Limb (tissue), 2 donors: ENCODE results near the gene ADARB2.
A peak's percentile ranks its signal among the peaks of the same experiment; 100 is the strongest.

Experiments
- DNase-seq, 2 donors: peaks; one replicate each; pipeline ENCODE4 v3.0.0-alpha.2; 2016; ENCODE audit errors: extremely low spot score in 2 of 2

The ADARB2 gene

DNA sequence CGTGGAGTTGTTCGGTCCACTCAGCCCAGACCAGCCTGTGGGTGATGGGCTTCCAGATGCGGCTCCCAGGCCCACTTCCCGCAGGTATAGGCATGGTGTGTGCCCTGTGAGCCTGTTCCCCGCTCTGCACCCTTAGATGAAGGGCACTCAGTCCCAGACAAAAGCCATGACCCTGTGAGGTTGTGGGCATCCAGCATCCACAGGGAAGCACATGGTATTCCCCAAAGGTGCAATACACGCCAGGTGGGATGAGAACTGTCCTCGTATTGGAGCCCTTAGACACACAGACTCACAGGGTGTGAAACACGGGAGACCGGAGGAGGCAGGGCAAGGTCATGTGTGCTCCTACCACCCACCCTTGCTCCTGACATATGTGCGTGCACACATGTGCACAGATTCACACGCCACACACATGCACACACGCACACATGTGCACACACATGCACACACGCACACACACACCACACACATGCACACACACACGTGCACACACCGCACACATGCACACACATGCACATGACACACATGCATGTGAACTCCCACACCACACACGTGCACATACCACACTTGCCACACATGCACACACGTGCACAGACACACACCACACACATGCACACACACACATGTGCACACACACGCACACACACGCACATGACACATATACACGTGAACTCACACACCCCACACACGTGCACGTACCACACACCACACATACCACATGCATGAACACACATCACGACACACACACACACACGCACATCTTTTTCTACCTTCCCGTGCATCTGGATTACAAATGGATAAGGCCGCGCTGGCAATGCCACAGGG, 361.8 kb downstream of the ADARB2 start:
- no peak for DNase-seq

DNA sequence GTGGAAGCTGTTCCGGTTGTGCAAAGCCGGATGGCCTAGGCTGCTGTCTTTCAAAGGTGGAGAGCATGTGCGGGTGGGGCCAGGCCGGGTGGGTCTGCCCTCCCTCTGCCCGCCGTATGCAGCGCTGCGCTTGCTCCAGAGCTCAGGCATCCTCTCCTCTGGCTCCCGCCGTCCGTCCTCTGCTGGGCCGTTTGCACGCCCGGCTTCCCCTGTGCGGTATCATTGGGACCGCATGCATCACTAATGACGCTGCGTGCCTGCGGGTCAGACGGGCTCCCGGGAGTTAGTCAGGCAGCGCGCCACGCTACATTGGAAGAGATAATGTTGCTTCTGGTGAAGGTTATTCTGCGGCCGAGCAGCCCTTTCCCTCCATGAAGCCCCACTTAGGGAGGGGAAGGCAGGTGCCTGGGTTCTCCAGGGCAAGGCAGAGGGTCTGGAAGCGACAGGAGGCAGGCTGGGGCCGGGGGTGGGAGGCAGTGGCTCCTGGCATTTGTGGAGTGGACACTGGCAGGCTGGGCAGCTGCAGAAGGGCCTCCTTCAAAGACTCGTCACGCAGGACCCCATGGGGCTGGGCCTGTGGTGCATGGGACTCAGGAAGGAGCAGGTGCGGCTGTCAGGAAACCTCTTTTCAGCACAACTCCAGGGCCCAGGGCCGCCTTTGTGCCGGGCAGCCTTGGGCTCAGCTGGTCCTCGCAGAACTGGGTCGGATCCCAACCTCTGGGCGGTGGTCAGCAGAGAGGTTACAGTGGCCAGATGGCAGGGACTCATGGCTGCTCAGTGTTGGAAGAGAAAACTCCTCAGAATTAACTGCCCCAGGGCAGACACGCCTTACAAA, 362.6 kb downstream of the ADARB2 start:
- no peak for DNase-seq

DNA sequence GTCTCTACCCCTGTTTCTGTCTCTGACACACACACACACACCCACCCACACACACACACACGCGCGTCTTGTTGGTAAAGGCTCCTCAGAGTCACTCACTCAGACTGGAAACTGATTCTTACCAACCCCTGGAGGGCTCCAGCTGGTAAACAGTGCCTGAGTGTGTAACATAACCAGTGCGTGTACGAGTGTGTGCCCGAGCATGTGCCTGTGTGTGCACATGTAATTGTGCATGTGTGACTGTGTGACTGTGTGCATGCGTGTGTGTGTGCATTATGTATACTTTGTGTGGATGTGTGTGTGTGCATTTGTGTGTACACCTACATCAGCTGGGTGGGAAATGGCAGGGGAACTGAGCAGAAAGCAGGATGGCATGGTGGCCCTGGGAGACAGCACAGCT, 364.0 kb downstream of the ADARB2 start:
- no peak for DNase-seq

DNA sequence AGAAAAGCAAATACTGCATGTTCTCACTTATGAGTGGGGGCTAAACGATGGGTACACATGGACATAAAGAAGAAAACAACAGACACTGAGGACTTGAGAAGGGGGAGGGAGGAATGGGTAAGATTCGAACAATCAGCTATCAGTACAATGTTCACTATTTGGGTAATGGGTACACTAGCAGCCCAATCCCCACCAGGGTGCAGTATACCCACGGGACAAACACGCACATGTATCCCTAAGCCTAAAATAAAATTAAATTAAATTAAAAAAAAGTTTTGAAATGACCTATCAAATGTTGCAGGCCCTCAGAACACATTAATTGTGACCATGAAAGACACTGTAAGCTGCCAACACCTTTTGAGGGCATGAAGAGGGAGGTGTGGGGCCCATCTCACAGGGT, 365.1 kb downstream of the ADARB2 start:
- DNase-seq: no peak

DNA sequence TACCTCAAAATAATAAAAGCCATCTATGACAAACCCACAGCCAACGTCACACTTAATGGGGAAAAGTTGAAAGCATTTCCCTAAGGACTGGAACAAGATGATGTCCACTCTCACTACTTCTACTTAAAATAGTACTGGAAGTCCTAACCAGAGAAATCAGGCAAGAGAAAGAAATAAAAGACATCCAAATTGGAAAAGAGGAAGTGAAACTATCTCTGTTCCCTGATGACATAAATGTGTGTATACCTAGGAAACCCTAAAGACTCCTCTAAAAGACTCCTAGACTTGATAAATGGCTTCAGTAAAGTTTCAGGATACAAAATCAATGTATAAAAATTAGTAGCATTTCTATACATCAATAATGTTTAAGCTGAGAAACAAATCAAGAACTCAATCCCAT, 367.0 kb downstream of the ADARB2 start:
- no peak for DNase-seq

DNA sequence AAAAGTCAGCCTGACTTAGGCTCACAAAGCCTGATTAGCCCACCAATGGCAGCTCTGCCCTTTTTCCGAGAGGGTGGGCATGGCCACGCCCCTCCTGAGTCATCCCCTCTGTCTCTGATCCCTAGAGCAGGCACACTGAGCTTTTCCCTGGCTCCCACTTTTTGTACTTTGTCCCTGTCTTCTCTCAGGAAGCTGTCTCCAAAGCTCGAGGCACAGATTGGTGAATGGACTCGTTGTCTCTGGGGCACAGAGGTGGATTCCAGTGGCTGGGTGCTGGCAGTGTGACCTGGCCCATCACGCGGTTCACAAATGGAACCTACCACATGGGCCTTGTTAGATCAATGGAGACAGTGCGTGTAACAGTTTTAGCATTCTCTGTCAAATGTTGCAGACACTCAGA, 367.7 kb downstream of the ADARB2 start:
- no peak for DNase-seq

DNA sequence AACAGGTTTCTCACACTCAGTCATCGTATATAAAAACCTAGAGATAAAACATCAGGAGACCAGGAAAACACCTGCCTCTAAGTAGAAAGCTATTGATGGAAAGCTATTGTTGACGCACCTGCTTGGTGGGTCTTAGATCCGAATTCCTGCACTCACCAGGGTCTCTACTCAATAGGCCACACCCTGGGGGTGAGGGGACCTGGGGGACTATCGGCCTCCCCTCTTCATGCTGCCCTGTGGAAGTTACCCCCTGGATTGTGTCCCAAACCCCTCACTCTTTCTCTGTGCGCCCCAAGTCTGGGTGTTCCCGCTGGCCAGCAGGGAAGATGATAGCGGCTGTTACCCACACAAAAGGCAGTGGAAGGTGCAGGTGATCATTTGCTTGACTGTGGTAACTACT, 368.1 kb downstream of the ADARB2 start:
- no peak for DNase-seq

DNA sequence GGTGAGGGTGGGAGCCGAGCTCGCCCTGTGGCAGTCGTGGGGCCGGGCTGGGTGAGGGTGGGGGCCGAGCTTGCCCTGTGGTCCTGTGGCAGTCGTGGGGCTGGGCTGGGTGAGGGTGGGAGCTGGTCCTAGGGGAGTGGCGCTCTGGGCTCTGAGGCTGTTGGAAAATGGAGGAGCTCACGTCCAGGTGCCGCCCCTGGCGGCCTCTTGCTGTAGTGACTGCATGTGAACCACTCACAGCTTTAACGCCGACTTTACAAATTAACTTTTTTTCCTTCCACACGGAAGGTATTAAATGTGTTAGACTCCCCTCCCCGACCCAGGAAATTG, 368.5 kb downstream of the ADARB2 start:
- peak; percentile 18 to 48 for DNase-seq

DNA sequence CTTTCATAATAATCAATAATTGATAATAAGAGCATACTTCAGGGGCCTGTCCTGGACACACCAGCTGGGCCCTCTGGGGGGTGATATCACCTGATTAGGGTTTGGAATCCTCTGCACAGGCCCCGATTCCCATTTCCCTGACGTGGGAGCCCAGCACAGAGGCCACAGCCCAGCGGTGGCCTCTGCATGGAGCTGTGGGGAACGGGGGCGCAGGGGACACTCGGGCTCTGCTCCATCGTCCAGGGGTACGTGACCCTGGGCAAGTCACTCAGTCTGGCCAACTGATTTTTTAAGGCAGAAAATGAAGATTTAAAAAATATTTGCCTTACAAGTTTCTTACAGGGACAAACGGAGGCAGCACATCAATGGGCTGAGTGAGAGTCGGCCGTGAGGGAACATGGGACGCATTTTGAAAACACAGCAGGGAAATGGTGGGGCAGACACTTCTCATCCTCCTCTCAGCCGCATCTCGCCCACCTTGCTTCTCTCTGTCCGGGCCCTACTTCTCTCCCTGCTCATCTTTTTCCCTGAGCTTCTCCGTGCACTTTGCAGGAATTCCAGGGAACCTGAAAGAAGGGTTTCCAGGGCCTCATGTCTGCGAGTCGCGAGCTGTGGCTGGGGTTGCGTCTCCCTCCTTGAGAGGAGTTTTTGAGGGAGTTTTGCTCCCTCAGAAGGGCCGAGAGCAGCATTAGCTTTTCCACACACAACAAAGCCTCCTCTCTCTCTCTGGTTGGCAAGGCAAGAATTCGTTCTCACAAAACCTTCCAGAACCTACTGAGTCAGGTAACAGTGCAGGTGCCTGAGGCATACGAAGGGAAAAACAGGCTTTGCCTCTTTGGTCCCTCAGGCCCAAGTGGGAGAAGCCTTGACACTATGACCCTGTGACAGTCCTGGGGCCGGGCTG, 369.1 kb downstream of the ADARB2 start:
- no peak for DNase-seq

DNA sequence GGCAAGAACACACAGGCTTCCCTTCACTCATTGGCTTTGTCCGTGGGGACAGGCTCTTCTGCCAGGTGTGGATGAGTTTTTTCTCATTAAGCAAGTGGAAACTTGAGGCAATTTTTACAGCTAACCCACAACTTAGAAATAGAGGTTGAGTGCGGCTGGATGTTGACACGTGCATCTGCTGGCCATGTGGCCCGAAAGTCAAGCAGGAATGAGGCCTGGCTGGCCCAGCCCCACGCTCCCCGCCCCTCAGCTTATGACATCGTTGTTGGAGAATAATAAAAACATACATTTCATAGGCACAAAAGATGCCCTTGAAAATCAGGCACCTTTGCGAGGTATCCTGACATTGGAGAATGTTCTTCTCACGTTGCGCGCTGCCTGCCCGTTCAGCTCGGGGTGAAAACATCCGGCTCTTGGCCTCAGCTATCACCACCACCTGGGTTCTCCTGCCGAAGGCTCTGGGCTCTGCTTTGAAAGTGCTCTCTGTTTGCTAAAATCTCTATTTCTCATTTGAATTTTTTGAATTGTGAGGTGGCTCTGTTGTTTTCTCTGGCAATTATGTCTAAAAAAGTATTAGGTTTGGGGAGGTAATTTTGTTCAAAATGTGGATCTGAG, 370.4 kb downstream of the ADARB2 start:
- no peak for DNase-seq

DNA sequence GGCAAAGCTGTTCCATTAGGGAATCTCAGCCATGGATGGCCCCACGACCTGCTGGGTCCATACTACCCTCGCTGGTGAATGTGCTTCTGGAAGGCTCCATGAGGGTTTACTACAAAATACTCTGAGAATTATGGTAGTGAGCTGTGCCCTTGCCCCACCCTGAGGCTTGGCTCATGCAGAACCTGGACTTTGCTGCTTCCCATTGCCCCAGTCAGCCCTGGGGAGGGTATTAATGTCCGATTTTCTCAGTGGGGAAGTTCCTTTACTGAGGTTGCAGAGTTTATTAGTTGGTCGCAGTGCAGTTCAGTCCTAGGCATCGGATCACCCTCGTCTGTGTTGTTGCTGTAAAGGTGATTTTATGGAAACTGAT, 371.0 kb downstream of the ADARB2 start:
- DNase-seq: no peak

DNA sequence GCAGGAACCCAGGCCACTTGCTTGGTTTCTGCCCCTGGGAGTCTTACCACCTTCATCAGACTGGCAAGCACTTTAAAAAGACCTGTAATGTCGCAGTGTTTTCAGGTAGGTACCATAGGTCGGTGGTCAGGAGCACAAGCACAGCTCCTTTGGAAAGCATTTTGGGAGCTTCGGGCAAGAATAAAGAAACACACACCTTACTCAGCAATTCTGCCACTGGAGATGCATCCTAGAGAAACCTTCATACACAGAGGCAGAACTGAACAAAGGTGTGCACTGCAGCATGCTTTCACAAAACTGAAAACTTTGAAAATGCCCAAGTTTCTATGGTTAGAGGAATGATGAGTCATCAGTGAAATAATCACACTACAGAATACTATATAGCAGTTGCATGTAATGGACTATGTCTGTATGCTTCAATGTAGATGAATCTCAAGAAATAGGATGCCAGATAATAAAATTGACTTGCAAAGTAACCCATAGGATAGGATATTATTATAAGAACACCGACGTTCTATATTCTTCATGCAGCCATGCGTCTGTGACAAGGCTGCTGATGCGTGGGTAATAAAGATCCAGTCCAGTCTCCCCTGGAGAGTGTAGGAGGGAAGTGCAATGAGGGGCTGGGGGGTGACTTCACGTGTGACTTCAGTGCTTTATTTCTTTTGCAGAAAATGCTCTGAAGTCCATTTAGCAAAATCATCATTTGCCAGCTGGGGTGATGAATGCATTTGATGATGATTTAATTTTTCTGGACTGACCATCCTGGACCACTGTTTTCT, 371.6 kb downstream of the ADARB2 start:
- DNase-seq: no peak

DNA sequence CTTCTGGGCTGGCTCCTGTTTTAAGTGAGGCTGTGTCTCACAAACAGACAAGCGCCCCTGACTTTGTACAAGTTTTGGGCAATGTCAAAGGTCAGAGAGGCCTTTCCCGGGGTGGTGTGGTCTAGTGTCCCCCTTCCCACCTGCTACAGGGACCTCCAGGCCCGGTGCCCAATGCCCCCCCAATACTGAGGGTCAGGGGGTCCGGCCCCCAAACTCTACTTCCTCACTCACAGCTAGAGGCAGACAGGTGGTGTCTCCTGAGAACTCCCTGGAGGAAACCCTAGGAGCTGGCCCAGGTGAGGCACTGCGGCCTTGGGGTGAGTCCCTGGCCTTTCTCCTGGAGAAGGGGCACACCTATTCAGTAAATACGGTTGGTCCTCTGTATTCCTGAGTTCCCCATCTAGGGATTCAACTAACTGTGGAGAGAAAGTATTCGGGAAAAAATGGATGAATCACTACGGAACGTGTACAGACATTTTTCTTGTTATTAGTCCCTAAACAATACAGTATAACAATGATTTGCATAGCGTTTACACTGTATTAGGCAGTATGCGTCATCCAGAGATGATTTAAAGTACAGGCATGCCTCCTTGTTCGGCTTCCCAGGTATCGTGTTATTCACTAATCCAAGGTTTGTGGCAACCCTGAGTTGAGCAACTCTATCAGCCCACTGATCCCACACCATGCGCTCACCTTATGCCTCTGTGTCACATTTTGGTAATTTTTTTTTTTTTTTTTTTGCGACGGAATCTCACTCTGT, 373.0 kb downstream of the ADARB2 start:
- no peak for DNase-seq

DNA sequence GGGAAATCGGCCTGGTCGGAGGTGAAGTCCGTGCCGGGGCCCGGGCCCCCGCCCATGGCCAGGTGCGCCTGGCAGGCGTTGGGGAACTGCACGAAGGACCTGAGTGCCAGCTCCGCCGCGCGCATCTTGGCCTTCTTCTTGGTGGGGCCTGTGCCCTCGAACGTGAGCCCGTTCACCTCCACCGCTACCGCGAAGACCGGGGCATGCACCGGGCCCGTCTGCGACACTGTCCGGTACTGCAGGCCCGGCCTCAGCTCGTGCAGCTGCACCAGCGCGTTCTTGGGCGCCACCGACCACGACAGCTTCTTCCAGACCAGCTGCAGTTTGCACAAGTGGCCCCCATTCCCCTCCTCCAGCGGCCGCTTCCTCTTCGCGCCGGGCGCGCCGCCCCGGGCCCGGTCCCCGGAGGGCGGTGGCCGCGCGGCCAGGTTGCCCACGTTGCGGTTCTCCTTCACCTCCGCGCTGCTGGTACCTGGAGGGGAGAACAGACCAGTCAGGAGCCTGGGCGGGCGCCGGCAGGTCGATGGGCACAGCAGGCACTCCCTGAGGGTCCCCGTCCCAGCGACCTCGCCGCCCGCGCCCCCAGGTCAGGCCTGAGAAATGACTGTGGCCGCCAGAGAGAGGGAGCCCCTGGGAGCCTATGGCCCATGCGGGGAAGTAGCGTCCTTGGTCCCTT, 373.7 kb downstream of the ADARB2 start:
- DNase-seq: no peak

DNA sequence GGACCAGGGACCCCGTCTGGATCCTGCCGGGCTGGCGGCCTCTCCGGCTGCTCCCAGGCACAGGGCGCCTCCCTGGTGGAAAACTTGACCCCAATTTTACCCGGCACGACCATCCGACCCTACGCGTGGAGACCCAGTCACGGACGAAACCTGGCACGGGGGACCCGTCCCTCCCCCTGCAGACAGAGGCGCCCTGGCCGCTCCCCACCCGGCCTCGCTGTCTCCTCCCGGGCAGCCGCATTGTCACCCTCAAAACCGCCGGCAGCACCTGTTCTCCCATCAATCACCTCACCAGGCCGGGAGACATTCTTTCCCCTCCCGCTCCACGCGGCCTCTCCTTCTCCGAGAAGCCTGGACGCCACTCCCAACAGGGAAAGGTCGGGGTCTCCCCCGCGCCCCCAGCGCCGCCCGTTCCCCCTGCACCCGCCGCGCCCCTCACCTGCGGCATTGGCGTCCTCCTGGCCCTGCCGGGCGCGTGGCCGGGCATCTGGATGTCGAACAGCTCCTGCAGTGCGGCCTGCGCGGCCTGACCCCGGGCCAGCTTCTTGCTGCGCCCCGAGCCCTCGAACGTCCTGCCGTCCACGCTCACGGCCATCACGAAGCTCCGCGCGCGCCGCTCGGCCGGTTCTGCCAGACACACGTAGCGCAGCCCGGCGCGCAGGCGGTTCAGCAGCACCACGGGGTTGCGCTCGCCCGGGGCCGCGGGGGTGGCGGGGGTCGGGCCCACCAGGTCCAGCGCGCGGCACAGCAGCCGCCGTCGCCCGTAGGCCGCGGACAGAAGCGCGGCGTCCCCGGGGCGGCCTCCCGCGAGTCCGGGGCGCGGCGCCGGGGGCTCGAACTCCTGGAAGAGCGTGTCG, 374.5 kb downstream of the ADARB2 start:
- no peak for DNase-seq

DNA sequence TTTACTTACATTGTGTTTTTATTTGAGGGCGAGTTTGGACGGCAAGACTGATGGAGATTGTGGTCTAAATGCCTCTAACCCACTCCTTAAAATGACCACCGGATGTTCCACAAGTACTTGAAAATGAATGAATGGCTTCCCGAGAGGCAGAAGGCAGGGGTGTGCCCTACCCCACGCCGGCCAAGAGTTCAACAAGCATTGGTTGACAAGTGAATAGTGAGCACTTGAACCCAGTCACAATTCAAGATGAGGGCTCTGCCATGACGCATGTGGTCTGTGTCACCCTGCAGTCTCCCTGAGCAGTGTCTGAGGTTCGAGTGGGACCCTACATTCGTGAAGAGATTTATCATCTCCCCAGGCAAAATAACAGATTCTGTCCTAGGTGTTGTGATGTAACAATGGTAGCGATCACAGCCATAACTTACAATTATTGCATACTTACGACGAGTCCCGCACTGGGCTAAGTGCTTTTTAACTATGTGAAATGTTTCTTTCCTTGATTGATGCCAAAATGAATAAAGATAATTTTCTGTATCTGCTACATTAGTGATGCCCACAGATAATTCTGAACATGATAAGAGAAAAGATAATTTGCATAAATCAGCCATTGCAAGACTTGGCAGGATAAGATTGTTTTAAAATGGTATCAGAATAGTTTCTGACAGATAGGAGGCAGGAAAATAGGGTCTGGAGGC, 375.8 kb downstream of the ADARB2 start:
- DNase-seq: no peak

DNA sequence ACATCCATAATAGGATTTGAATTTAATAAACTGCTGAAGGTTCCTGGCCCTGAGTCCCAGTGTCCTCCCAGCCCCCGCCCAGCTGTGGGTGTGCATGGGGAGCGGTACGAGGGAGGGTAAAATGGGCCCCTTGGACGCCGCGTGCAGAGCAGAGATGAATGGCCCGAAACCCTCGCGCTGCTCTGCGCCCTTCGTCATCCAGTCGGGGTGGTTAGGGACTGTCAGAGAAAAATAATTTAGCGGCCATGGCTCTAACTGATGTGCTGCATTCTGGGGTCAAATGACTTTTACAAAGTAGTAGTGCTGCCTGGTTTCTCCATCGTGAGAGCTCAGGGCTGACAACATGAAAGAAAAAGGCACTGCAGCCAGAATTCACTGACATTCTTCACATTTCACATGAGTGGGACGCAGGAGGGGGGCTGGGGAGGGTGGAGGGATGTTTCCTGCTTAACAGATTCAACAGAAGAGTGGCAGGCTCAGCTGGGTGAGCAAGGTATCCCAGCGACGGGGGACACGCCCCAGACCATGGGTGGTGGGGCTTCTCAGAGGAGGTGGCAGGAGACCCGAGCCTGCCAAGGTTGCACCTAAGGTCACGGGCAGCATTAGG, 376.7 kb downstream of the ADARB2 start:
- peak; percentile 35 to 73 for DNase-seq
